Germinal center (tissue), 1 donor: ENCODE data around the gene IL12B.
"Not testable (repeated sequence)": the region's sequence is repeated elsewhere in the genome, so short reads cannot be mapped to it uniquely, and the experiment has no call there.

Experiments used
- DNase-seq: peaks from one replicate; pipeline ENCODE4 v3.0.0; 2012; ENCODE audit warnings: mixed read lengths, low spot score

Gene IL12B

GRCh38 chr5:159290741-159291140 is 39.5 kb downstream of the IL12B start:
- DNase-seq: no peak

- DNase-seq: peak; percentile 24
Measured at GRCh38 chr5:159286420-159287035, 43.8 kb downstream of the IL12B start.

- no peak for DNase-seq
Measured at GRCh38 chr5:159274676-159275075, 55.6 kb downstream of the IL12B start.

- no peak for DNase-seq
Measured at GRCh38 chr5:159273923-159274322, 56.4 kb downstream of the IL12B start.

- no peak for DNase-seq
Measured at GRCh38 chr5:159269723-159270122, 60.6 kb downstream of the IL12B start.

- not testable (repeated sequence) for DNase-seq
Measured at GRCh38 chr5:159266764-159267163, 63.5 kb downstream of the IL12B start.
